Fibroblast of skin of back (primary cell): Measurements from ENCODE around the gene KCP.

Experiments
- DNase-seq: peaks from one replicate; pipeline ENCODE4 v3.0.0-alpha.2; 2013

KCP gene

DNA sequence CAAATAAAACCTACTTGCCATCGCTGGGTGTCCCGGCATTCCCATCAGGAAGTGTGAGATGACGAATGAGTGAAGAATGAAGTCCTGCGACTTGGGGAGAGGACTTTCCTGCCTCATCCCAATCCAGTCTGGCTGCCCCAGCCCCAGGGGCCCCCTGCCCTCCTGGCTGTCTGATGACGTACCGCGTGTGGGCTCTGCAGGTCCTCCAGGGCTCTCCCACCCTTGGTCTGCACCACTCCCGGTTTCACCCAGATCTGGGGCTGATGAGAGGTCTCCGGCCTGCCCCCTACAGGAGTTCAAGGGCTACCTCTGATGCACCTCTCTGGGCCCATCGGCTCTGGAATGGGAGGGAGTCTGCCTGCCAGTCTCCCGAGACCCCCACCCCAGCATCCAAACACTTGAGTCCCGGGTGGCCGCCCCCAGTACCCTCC is 38.1 kb downstream of the KCP start:
- DNase-seq = peak; percentile 30

DNA sequence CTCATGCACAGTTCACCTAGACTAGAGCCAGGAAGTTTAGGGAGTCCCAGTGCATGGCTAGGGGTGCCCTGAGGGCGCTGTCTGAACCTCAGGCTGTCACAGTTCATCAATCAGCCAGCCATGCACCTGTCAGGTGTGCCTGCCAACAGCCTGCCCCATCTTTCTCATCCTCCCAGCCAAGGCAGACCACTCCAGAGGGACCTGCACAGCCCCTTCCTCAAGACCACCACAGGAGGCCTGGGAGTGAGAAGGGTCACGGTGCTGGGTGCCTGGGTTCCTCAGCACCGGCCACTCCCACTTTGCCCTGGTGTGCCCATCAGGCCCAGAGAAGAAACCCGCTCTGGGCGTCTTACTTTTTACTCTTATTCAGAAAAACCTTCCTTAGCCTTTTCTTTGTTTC is 39.5 kb downstream of the KCP start:
- DNase-seq = no peak

DNA sequence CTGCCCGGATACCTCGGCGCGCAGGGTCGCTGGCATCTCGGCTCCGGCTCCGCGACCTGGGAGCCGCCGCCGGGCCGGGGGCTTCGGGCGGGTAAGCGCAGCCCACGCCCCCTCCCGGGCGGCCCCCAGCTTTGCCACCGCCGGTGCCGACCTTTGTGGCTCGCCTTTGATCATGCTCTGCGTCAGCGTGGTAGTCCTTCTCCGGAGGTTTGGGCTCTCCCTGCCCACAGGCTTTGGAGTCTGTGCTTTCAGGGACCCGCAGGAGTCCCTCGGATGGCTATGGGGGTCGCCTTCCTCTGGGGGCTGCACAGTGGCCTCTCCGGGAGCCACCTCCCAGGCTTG is 40.6 kb downstream of the KCP start:
- no peak for DNase-seq

DNA sequence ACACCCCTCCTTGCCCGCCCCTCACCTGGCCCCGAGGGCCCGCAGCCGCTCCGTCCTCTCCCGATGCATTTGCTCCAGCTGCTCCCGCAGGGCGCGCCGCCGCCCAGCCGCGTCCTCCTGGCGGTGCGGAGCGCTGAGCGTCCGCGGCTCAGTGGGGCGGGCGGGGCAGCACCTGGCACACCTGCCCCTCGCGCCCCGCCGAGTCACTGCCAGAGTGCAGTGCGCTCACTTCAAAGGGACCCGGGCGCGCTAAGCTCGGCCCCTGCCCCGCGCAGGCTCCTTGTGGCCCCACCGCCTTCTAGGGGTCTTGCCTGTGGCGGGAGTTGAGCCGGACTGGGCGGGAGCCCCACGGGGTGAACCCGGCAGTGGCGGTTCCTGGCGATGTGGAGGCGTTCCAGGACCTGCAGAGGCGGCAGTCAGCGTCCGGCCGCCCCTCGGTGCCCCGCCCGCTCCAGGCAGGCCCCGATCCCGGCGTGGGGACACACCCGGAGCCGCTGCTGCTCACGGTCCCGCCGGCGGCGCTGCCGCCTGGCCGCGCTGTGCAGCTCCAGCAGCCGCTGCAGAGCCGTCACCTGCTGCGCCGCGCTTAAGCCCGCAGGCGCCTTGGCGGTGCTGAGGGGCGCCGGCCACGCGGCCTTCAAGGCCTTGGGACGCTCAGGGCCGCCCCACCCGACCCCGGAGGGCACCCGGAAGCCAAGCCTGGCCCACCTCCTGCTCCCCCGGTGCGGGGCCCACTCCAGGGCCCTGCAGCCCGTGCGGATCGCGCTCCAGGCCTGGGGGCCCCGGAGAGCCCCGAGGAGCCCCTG is 41.2 kb downstream of the KCP start:
- peak; percentile 39 for DNase-seq

DNA sequence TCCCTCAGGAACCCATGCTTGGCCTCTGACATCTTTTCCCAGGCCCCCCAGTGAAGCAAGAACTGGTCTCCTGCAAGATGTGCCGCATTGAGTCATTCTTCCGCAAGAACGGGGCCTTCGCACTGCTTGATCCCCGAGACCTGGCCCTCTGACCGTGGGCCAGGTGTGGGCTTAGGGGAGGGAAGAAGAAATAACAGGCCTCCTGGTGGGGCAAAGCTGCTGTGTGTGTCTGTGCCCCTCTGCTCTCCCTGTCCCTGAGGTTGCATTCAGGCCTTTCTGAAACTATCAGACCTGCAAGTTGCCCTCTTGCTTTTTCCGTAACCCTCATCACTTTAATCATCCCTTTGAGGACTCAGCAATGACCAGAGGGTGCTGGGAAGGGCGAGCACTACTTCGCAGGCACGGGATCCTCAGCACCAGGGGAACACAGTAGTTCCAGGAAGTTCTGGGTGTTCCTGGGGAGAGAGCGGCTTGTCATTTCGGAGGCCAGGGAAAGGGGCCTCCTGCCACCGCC is 41.8 kb downstream of the KCP start:
- no peak for DNase-seq

DNA sequence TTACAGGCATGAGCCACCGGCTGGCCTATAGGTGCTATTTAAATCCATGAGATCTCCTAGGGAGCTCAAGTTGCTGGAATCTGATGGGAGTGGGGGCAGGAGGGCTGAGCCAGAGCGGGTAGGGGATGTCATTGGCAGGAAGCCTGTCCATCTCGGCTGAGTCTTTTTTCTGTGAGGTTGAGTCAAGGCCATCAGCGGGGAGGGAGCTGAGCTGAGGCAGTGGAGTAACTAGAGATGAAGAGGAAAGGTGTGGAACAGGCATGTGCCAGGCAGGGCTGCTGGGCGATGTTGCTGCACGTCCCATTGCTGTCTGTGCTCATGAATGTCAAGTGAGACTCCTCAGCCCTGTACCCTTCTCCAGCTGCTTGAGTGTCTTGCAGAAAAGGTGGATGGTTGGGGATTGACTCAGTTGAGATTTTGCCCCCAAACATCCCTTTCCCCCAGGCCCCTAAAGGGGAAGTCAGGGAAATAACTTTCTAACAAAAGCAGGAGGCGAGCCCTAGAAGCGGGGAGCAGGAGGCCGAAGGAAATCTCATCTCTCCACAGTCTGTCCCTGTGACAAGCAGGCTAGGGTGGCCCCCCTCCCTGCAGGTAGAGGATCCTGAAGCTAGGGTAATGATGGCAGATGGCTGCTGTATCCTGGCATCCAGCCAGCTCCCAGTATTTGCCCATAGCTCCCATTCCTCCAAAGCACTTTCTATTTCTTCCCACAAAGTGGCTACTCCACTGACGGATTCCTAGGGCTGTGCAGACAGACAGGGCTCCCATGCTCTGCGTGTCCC is 42.5 kb downstream of the KCP start:
- DNase-seq = no peak

DNA sequence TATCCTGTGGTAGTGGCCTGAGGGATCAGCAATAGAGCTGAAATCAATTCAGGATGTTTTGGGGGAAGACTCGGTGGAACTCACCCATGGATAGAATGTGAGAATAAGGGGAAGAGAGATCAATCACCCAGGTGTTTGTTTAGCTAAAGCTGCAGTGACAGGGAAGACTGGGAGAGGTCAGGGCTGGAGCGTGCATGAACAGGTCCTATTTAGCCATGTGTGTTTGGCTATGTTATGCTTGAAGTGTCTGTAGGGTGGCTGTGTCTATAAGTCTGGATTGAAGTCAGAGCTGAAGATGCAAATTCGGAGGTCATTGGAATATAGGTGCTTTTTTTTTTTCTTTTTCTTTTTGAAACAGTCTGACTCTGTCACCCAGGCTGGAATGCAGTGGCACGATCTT is 43.3 kb downstream of the KCP start:
- DNase-seq = no peak

DNA sequence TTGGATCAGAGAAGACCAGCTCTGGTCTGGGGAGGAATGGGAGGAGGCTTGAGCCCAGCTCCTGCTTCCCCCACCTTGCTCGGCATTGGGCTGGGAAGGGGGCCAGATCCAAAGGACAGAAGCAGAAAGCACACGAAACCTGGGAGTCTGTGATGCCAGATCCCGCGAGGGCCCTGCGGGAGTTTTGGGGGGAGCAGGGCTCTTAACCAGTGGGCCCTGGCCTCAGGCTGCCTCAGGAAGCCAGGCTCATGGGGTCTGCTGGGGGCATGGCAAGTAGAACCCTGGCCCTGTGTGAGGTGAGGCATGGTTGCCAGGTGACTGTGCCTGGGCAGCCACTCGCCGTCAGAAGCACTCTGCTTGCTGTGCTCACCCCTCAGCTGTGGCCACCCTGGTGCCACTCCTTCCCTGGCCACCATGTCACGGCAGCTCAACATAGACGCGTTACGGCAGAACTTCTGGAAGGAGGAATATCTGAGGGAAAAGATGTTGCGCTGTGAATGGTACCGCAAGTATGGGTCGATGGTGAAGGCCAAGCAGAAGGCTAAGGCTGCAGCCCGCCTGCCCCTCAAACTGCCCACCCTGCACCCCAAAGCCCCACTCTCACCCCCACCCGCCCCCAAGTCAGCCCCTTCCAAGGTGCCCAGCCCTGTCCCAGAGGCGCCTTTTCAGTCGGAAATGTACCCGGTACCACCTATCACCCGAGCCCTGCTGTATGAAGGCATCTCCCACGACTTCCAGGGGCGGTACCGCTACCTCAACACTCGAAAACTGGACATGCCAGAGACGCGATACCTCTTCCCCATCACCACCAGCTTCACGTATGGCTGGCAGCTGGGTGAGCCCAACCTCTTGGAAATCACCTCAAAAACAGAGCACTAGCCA is 44.3 kb downstream of the KCP start:
- DNase-seq = no peak

DNA sequence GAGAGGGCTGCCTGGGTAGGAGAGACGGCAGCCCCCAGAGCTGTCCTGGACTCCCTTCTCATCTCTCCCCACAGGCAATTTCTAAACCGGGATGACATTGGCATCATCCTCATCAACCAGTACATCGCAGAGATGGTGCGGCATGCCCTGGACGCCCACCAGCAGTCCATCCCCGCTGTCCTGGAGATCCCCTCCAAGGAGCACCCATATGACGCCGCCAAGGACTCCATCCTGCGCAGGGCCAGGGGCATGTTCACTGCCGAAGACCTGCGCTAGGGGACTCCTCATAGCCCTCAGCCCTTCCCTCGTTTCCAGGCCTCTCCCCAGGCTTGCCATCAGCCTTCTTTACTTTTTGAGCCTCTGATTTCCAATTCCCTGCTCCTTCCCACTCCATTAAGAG is 45.2 kb downstream of the KCP start:
- DNase-seq = no peak

DNA sequence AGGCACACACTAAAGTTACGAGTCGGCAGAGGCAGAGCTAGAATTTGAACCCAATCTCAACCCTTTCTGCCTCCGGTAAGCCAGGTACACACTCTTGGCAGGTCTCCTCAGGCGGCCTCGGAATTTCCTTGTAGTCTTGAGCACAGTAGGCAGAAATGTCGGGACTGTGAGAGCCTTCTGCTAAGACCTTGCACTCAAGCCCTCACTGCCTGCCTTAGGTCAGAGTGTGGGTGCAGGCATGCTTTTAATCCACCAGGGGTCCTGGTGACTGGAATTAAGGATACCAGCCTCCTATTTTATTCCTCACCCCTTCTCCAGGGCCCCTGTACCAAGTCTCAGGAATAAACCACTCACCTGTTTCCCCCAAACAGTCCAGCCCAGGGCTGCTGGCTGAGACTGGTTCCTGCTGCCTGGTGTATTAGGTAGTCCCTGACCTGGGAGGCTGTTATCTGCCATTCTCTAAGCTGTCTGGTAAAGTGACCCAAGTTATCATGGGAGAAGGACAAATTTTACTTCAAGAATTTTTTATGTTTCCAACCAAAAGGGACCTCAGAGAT is 47.0 kb downstream of the KCP start:
- peak; percentile 77 for DNase-seq

DNA sequence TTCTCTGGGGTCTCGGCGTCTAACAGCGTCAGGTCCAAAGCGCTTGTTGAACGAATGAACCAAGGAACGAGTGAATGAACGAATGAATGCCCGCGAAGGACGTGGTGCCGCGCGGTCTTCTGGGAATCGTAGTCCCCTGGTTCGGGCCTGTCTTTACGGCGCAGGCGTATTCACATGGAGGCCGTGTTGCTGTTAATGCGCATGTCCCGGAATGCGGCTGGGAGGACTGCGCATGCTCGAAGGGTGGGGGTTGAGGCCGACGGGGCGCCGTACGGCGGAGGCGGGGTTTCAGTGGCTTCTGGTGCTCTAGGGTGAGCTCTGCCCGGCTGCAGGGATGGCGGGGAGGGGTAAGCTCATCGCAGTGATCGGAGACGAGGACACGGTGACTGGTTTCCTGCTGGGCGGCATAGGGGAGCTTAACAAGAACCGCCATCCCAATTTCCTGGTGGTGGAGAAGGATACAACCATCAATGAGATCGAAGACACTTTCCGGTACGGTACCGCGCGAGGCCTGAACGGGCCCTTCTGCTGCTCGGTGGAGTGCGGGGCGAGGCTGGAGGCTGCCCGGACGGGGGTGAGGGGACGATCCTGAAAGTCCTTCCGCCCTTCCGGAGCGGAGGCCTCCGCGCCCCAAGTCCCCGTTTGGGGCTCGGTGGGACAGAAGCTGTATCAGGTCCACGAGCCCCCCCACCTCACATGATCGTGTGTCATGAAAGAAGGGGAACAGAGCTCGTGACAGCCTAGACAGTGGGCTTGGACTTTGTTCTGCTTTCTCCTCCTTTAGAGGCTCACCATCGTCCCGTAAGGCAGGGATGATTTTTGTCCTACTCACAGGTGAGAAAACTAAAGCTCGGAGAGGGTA is 47.7 kb downstream of the KCP start, which contains the start of gene ATP6V1F:
Gene ATP6V1F, plus strand, starts transcription at position 286 of the 862 bp plus-strand sequence. Its CDS starts 49 bp downstream, at position 335.
- DNase-seq = peak; percentile 96

DNA sequence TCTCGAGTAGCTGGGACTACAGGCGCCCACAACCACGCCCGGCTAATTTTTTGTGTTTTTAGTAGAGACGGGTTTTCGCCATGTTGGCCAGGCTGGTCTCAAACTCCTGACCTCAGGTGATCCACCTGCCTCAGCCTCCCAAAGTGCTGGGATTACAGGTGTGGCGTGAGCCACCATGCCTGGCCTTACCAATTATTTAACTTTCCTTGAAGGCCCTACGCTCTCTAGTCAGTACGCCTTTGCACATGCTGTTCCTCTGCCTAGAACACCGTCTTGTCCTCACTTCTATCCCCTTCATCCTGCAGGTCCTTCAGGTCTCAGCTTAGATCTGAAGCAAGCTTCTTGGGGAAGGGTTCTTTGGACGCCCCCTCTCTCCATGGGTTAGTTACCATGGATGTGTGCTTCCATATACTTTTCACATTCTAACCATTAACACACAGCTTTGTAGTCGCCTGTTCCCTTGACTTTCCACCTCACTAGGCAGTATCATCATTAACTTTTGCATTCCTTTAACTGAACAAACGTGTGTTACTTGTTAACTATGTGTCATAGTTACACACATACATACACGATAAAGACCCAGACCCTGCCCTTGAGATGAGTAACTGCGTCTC is 48.4 kb downstream of the KCP start:
- DNase-seq = no peak

DNA sequence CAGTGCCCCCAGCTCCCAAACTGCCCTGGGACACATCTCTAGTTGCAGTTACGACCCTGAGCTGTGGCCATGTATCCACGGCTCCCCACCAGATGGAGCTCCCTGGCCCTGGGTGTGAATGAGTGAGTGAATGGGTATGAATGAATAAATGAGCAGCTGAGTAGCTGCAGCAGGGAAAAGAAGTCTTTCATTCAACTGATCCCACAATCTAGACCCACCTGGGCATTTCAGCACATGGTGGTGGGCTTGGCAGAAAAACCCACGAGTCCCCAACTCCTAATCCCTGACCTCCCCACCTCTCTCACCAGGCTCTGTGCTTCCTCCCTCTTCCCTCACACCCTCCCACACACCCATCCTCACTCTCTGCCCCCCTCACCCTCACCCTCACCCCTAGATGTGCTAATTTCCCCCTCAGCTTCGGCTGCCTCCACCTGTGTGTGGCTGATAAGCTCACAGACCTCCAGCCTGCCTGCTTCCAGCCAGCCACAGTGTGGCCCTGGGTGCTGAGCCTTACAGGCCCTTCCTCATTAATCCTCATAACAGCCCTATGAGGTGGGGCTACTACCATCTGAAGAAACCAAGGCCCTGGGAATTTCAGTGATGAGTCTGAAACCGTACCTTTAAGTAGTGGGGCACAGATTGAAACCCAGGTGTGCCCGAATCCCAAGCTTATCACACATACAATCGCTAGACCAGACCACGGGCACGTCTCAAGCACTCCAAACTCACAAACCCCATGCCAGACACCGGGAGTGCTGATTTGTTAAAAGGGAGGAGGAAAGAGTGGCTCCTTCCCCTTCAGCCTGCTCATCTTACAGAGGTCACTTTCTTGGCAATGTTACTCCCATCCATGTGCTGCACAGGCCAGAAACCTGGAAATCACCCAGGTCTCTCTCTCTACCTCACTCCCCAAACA is 50.1 kb downstream of the KCP start:
- DNase-seq = peak; percentile 24

DNA sequence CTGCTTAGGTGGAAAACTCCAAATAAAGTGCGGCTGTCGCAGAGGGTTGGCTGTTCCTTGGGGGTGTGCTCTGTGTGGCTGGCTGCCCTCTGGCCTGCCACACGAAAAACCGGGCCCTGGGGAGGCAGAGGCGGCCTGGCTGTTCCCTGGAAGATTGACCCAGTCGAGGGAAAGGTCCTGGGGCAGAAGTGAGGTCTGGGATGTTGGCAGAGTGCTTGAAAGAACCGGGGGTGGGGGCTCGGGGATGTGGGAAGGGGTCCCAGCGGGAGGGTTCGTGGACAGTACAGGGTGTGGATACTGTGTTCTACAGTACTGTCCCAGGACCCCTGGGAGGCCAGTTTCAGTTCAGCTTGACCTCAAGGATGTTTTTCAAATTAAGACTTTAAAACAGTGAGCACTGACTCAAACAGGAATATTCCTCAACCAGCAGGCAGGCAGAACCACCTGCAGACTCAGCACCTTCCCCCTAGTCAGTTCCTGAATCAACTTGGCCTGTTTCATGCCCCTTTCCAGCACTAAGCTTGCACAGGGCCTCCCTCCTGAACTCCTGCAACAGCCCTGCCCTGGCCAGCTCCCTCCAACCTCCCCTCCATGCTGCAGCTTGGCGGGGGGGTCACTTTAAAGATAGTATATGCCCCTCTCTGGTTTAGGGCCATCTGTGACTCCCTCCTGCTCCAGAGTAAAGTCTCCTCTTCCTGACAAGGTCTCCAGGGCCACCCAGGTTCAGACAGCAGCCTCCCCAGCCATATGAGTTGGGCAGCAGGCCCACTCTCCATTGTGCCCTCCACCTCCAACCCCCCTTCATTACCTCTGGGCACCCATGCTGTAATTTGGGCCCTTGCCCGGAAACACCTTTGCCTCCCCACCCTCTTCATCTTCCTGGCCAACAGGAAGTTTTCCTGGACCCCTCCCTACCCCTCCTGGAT is 51.0 kb downstream of the KCP start:
- DNase-seq = no peak

DNA sequence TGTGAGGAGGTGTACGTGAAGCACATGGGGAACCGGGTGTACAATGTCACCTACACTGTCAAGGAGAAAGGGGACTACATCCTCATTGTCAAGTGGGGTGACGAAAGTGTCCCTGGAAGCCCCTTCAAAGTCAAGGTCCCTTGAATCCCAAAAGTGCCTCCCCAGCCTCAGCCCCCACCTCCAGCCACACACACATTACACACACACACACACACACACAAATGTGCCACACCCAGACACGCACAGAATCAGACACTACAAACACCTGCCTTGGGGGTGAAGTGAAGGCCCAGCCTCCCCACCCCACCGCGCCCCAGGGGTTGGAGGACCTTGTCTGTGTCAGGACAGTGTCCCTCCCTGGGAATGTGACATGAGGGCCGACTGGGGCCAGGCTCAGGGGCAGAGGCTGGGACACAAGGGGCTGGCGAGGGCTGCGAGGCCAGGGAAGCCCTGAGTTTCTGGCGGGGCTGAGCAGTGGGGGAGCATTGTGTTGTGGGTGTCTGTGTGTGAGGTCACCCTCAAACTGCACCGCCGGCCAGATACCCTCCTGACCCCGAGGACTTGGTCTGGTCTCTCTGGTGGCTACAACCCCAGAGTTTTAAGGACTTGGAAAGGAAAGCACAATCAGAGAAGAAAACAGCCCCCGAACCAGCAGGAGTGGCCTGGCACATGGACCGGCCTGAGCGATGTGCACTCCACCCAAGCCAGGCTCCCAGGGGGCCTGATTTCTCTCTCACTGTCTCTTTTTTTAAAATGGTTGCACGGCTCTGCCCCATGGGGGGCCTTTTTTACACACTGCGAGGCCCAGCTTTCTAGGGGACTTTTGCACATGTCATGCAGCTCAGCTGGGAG is 51.9 kb downstream of the KCP start:
- no peak for DNase-seq

DNA sequence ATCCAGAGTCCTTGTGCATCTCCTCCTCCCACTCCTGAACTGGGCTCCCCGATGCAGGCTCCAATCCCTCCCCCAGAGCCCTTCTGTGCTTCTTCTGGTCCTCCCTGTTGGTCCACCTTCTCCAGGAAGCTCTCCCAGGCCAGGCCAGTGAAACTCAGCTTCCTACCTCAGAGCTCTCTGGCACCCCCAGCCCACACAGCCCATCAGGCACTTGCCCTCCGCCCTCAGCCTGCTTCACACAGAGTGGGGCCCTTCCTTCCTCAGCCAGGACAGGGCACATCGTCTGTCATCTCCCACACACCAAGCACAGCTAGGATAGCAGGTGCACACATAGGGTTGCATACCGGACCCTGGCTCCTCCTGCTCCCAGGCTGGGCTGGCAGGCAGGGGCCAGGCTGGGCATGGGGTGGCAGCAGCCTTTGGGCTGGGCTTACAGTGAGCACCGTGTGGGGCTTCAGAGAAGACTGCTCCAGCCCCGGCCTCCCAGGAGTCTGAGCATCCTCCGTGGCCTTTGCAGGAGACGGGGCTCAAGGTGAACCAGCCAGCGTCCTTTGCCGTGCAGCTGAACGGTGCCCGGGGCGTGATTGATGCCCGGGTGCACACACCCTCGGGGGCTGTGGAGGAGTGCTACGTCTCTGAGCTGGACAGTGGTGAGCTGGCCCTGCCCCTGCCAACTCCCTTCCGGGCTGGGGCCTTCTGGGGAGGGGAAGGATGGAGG is 54.3 kb downstream of the KCP start:
- no peak for DNase-seq

DNA sequence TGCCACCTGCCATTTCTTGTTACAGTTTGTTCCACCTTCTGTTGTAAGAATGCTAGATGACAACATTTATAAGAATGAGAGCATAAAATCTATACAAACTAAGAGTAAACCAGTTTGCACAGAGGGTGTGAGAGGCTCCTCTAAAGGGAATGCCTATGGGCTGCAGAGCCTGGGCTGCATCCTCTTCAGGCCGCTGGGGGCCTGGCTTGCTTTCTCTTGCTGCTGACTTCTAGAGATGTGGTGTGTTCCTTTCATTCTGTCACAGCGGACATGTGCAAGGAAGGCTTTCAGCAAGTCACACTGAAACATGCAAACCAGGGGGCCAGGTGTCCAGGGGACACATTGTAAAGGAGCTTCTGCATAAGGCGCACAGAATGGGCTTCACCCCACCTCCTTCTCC is 55.0 kb downstream of the KCP start:
- no peak for DNase-seq
